GM23338 (cell line): ENCODE results near the gene IGSF22. TPM values are rescaled to one million over a fixed set of nuclear protein-coding genes. Genes with fewer than 3 reads are reported as not detected.

Experiments used
- ATAC-seq: fragments of 200-7000 bp; cut with Tn5 transposase; 3 replicates; pipeline ENCODE4 v1.9.1; 2020
- DNase-seq: peaks from one replicate; pipeline ENCODE4 v3.0.0-alpha.2; 2015; ENCODE audit warnings: low spot score
- H2AFZ ChIP-seq: fragments of 200-600 bp; sonication (generic); 2 replicates; pipeline ENCODE4 v1.8.0; 2016; ENCODE audit warnings: antibody characterized with exemption, mild to moderate bottlenecking, moderate library complexity
- H3F3A ChIP-seq: fragments of 200-600 bp; sonication (generic); replicated peaks from 2 replicates; pipeline ENCODE4 v1.8.0; 2017; ENCODE audit warnings: antibody characterized with exemption, mixed run types, low read depth
- H3K27ac ChIP-seq: fragments of 200-600 bp; sonication (generic); 2 replicates; pipeline ENCODE4 v1.6.1; 2016; ENCODE audit warnings: low read depth
- H3K27me3 ChIP-seq: fragments of 200-600 bp; sonication (generic); 2 replicates; pipeline ENCODE4 v1.8.0; 2016; ENCODE audit warnings: mild to moderate bottlenecking, mixed run types, moderate library complexity; ENCODE audit not compliant: insufficient read depth
- H3K36me3 ChIP-seq: fragments of 200-600 bp; sonication (generic); 2 replicates; pipeline ENCODE4 v1.8.0; 2016; ENCODE audit warnings: mild to moderate bottlenecking; ENCODE audit not compliant: insufficient read depth
- H3K4me1 ChIP-seq: fragments of 200-600 bp; sonication (generic); 2 replicates; pipeline ENCODE4 v1.8.0; 2016; ENCODE audit warnings: mild to moderate bottlenecking, moderate library complexity; ENCODE audit not compliant: insufficient read depth
- H3K4me2 ChIP-seq: fragments of 200-600 bp; sonication (generic); 2 replicates; pipeline ENCODE4 v1.7.1; 2017; ENCODE audit warnings: mixed run types
- H3K4me3 ChIP-seq: fragments of 200-600 bp; sonication (generic); 2 replicates; pipeline ENCODE4 v1.6.1; 2016; ENCODE audit warnings: mixed run types
- H3K79me2 ChIP-seq: fragments of 200-600 bp; sonication (generic); replicated peaks from 2 replicates; pipeline ENCODE4 v1.8.0; 2017; ENCODE audit warnings: mild to moderate bottlenecking; ENCODE audit not compliant: insufficient read depth
- H3K9me2 ChIP-seq: fragments of 200-600 bp; sonication (generic); 2 replicates; pipeline ENCODE4 v1.8.0; 2017; ENCODE audit not compliant: insufficient read depth
- H4K20me1 ChIP-seq: fragments of 200-600 bp; sonication (generic); replicated peaks from 2 replicates; pipeline ENCODE4 v1.8.0; 2017; ENCODE audit warnings: mild to moderate bottlenecking; ENCODE audit not compliant: insufficient read depth
- H3K27ac Mint-ChIP-seq: 2 replicates; pipeline ENCODE4 v1.8.0; 2020; ENCODE audit warnings: inconsistent platforms, mild to moderate bottlenecking, moderate library complexity, mixed read lengths
- H3K27me3 Mint-ChIP-seq: 3 replicates; pipeline ENCODE4 v1.8.0; 2022; ENCODE audit warnings: low read depth, mild to moderate bottlenecking, moderate library complexity, mixed read lengths, inconsistent platforms; ENCODE audit not compliant: insufficient read depth, poor library complexity
- H3K36me3 Mint-ChIP-seq: 3 replicates; pipeline ENCODE4 v1.8.0; 2021; ENCODE audit warnings: low read depth, mild to moderate bottlenecking, inconsistent platforms, moderate library complexity, mixed read lengths
- H3K4me1 Mint-ChIP-seq: 3 replicates; pipeline ENCODE4 v1.8.0; 2020; ENCODE audit warnings: mild to moderate bottlenecking, inconsistent platforms, mixed read lengths
- H3K4me3 Mint-ChIP-seq: 3 replicates; pipeline ENCODE4 v1.8.0; 2021; ENCODE audit warnings: moderate library complexity, mild to moderate bottlenecking, inconsistent platforms, mixed read lengths
- H3K9me3 Mint-ChIP-seq: 3 replicates; pipeline ENCODE4 v1.8.0; 2020; ENCODE audit warnings: moderate library complexity, mild to moderate bottlenecking, inconsistent platforms, mixed read lengths
- CTCF ChIP-seq, 2 experiments: fragments of 200-600 bp in 1 of 2; sonication (generic) in 1 of 2; conservative IDR thresholded peaks; 2 replicates each; pipeline versions ENCODE4 v1.5.1 to v1.6.1; 2016 to 2017; ENCODE audit warnings: antibody characterized with exemption in 2 of 2, low read depth in 2 of 2, mild to moderate bottlenecking in 2 of 2, moderate library complexity in 1 of 2
- EZH2 ChIP-seq: fragments of 200-600 bp; sonication (generic); IDR thresholded peaks from one replicate; pipeline ENCODE4 v1.8.0; 2017; ENCODE audit warnings: antibody characterized with exemption, mild to moderate bottlenecking, low read depth; ENCODE audit not compliant: unreplicated experiment
- JUNB ChIP-seq: IDR thresholded peaks from one replicate; pipeline ENCODE4 v1.6.1; 2016; ENCODE audit warnings: antibody characterized with exemption; ENCODE audit not compliant: unreplicated experiment
- NANOG ChIP-seq: IDR thresholded peaks from 2 replicates; pipeline ENCODE4 v1.6.1; 2016; ENCODE audit warnings: antibody characterized with exemption, borderline replicate concordance
- STAT1 ChIP-seq: IDR thresholded peaks from one replicate; pipeline ENCODE4 v1.6.1; 2016; ENCODE audit warnings: antibody characterized with exemption; ENCODE audit not compliant: unreplicated experiment
- ZNF114 ChIP-seq: fragments of 250-450 bp; sonication (Bioruptor Pico); IDR thresholded peaks from 2 replicates; pipeline ENCODE4 v1.5.0; 2020; ENCODE audit warnings: mild to moderate bottlenecking, moderate library complexity
- ZNF331 ChIP-seq: fragments of 250-450 bp; sonication (Bioruptor Pico); IDR thresholded peaks from 2 replicates; pipeline ENCODE4 v1.5.0; 2020; ENCODE audit warnings: low read depth, mild to moderate bottlenecking, moderate library complexity
- ZNF462 ChIP-seq: fragments of 250-450 bp; sonication (Bioruptor Pico); IDR thresholded peaks from 2 replicates; pipeline ENCODE4 v1.5.0; 2020; ENCODE audit warnings: mild to moderate bottlenecking, moderate library complexity
- polyA plus RNA-seq: library from polyadenylated mRNA; unstranded; fragments of >200 nt; fragmentation: Nextera tagmentation; extraction: Ambion mirVana; gene quantifications from 2 replicates; pipeline ENCODE4 v1.2.1, GENCODE V29; 2016
- total RNA-seq: library from RNA; depleted of rRNA; stranded (reverse); fragments of >200 nt; shearing (Covaris generic); gene quantifications from 2 replicates; pipeline ENCODE4 v1.2.3, GENCODE V29; 2014

Gene IGSF22
- total and polyA plus RNA-seq, 2 experiments from 2014 or later, result 0.37 TPM; not detected in 1

- Histone ChIP-seq H4K20me1 (no peaks in the 10 kb centered on the region), H2AFZ (no peak overlapping the region), H3K4me1 (peaks cover 7% of the 10 kb centered on the region; the same call in 1 of the 2 replicates), H3K9me2 (no peaks in the 10 kb centered on the region), H3K27me3 (no peaks in the 10 kb centered on the region), H3K4me2 (no peak overlapping the region), H3F3A (no peaks in the 10 kb centered on the region), H3K4me3 (no peak overlapping the region), H3K36me3 (no peaks in the 10 kb centered on the region), H3K27ac (no peak overlapping the region), H3K79me2 (no peaks in the 10 kb centered on the region)
- H3K27ac Mint-ChIP-seq, result no peak overlapping the region
- H3K9me3 Mint-ChIP-seq, result no peaks in the 10 kb centered on the region; the same call in 2 of the 3 replicates
- H3K27me3 Mint-ChIP-seq, result peaks cover 7% of the 10 kb centered on the region
- H3K4me3 Mint-ChIP-seq, result no peak overlapping the region; the same call in 2 of the 3 replicates
- no peaks in the 10 kb centered on the region; the same call in 2 of the 3 replicates for H3K36me3 Mint-ChIP-seq
- ATAC-seq (no peak), DNase-seq (no peak)
- H3K4me1 Mint-ChIP-seq, result peaks cover 21% of the 10 kb centered on the region
- TF ChIP-seq EZH2 (no peak), JUNB (no peak), CTCF (conservative IDR thresholded peaks at IDR 0.05; ENCODE audit: low read depth in 2 of 2) (no peak), ZNF462 (CRISPR knock-in tag) (no peak), ZNF331 (CRISPR knock-in tag) (no peak), ZNF114 (no peak), NANOG (no peak), STAT1 (no peak)
Observed at GRCh38 chr11:18730020-18730419, 4.0 kb upstream of the IGSF22 start.
